ENCODE results near the gene ZSWIM6.

Gene ZSWIM6

DNA sequence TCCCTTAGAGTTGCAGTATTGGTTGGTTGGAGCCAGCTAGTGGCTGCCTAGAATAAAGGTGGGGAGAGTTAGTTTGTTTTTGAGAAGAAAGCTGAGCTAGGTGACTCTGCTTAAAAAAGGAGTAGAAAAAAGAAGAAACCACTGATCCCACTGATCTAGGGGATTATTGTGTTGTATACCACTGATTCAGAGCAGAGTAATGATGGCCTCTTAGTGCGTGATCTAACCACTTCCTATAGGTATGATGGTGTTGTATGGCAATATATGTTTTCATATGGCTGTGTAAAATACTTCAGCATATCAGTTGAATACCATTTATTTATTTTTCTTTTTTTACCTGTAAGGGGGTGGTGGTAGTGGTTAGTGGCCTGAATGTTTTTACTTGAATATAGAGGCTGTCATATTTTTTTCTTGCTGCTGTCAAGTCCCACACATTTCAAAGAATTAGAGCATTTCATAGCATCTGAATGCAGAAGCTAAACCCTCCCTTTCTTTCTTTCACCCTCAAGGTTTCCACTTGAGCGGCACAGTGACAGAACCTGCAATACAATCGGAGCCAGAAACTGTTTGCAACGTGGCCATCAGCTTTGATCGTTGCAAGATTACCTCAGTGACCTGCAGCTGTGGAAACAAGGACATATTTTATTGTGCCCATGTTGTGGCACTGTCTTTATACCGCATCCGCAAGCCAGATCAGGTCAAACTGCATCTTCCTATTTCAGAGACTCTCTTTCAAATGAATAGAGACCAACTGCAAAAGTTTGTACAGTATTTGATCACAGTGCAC lies 140.3 kb downstream of the ZSWIM6 start:
- DNase-seq (ENCODE audit: extremely low read depth in 1 of 2, low read depth in 1 of 2): no peak

DNA sequence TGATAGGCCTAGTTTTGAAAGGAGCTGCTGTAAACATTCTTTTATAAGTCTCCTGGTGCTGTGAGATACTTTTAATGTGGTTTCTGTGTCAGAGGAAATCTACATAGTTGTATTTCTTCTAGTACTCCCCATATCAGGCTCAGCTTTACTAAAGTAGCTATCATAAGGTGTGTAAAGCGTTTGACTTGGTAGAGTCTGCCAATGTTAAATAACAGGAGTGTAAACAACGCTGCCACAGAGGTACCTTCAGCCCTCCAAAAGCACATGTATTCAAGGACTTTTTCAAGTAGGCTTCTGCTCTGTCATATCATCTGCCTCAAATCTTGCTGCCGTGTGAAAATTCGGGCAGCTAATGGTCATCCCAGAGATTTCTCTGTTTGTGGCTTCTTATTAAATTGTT lies 142.7 kb downstream of the ZSWIM6 start:
- DNase-seq (ENCODE audit: extremely low read depth in 1 of 2, low read depth in 1 of 2): no peak

- DNase-seq (ENCODE audit: extremely low read depth in 1 of 2, low read depth in 1 of 2): no peak
These were observed 145.7 kb downstream of the ZSWIM6 start for GRCh38 chr5:61477788-61478187.

GRCh38 chr5:61479850-61480614 lies 148.0 kb downstream of the ZSWIM6 start:
- no peak for DNase-seq (ENCODE audit: extremely low read depth in 1 of 2, low read depth in 1 of 2)

- DNase-seq (ENCODE audit: extremely low read depth in 1 of 2, low read depth in 1 of 2): no peak
These were observed 150.9 kb downstream of the ZSWIM6 start for GRCh38 chr5:61482980-61483379.

DNA sequence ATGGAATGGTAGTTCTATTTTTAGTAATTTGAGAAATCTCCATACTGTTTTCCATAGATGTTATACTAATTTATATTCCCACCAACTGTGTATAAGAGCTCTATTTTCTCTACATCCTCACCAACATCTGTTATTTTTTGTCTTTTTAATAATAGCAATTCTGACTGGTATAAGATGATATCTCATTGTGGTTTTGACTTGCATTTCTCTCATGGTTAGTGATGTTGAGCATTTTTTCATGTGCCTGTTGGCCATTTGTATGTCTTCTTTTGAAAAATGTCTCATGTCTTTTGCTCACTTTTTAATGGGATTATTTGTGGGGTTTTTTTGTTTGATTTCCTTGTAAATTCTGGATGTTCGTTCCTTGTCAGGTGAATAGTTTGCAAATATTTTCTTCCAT lies 154.4 kb downstream of the ZSWIM6 start:
- no peak for DNase-seq (ENCODE audit: extremely low read depth in 1 of 2, low read depth in 1 of 2)

GRCh38 chr5:61489574-61489973 lies 157.5 kb downstream of the ZSWIM6 start:
- no peak for DNase-seq (ENCODE audit: extremely low read depth in 1 of 2, low read depth in 1 of 2)

DNA sequence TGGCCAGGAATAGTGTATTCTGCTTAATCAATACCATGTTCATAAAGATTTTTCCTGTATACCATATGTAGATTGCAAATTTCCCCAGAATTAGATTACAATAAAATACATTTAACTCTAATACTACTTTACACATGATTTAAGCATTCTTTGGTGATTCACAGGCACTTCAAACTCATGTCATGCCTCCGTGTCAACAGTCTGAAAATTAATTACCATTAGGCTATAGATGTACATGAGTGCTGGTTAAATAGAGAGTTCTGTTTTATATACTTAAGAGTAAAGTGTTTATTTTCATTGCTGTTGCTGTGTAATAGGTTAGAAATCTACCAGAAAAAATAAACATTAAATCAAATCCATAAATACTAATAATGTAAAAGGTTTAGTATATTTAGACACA lies 159.8 kb downstream of the ZSWIM6 start:
- DNase-seq (ENCODE audit: extremely low read depth in 1 of 2, low read depth in 1 of 2): no peak

DNA sequence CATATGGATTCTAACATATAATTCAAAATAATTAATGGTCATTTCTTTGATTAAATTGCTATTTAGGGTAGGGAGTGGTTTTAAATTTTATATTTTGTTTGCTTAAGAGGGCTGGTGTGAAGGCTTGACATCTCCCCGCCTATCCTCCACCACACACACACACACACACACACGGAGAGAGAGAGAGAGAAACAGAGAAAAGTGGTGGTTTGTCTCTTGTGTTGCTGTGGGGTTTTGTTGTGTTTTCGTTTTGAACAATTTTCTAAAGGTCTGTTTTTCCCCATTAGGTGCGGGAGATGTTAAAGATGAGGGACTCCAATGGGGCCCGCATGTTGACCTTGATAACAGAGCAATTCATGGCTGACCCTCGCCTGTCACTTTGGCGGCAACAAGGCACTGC lies 161.9 kb downstream of the ZSWIM6 start:
- DNase-seq (ENCODE audit: extremely low read depth in 1 of 2, low read depth in 1 of 2): no peak

- no peak for DNase-seq (ENCODE audit: extremely low read depth in 1 of 2, low read depth in 1 of 2)
These were observed 164.4 kb downstream of the ZSWIM6 start for GRCh38 chr5:61496446-61496845.

DNA sequence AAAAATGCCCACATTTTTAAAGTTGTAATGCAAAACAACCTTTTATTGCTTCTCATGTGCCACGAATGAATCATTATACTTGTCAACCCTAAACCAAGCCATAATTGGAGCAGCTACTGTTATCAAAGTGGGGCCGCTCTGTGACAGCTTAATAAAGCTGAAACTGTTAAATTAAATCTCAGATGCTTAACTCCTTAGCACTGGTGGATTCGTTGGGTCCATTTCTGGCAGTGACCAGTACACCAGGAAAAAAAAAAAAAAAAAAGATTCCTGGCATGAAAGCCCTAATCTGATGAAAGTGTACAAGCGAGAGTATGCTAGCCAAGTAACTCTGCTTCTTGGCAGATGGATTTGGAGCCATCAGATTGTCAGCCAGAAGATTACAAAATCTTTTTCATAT lies 164.8 kb downstream of the ZSWIM6 start:
- DNase-seq (ENCODE audit: extremely low read depth in 1 of 2, low read depth in 1 of 2): no peak

- DNase-seq (ENCODE audit: extremely low read depth in 1 of 2, low read depth in 1 of 2): no peak
These were observed 166.1 kb downstream of the ZSWIM6 start for GRCh38 chr5:61498121-61498520.

DNA sequence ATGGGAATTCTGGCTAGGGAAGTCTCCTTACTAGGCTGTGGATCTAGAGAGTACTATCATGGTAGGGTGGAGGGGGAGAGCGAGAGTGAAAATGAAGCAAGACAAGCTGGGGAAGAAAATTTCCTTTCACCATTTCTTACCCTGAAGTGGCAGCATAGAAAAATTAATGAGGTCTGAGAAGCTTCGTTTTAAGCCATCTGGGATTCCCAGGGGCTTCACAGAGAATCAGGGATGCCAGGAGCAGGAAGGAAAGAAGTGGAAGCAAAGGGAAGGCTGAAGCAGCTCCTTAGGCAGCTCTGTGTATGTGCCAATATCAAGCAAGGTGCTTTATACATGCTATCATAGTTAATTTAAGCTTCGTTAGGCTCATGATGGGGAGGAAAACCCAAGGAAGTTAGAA lies 169.9 kb downstream of the ZSWIM6 start:
- DNase-seq (ENCODE audit: extremely low read depth in 1 of 2, low read depth in 1 of 2): no peak

DNA sequence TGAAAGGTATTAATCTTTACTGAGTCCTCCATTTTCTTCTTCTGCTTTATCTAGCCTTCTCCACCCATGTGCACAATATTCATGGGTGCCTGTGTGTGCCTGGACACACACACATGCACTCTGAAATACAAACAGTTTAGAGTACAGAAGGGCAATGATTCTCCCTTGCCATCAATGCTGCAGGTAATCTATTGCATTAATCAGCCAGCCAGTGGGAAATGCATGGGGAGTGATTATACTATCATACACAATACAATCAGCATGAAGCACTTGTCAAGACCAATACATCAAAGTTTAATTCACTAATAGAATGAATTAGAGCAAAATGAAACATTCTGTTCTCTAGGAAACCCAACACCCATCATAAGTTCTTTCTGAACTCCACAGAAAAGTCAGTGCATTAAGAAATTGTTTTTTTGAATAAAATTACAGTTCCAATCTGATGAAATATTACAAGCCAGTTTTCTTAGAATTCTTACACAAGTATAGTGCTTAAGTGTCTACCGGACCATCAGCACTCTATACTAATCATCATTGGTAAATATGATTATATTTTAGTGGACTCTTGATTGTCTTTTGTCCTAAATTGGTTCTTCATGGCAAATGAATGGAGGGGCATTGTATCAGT lies 172.2 kb downstream of the ZSWIM6 start:
- DNase-seq (ENCODE audit: extremely low read depth in 1 of 2, low read depth in 1 of 2): no peak

GRCh38 chr5:61505281-61505680 lies 173.2 kb downstream of the ZSWIM6 start:
- DNase-seq (ENCODE audit: extremely low read depth in 1 of 2, low read depth in 1 of 2): no peak

DNA sequence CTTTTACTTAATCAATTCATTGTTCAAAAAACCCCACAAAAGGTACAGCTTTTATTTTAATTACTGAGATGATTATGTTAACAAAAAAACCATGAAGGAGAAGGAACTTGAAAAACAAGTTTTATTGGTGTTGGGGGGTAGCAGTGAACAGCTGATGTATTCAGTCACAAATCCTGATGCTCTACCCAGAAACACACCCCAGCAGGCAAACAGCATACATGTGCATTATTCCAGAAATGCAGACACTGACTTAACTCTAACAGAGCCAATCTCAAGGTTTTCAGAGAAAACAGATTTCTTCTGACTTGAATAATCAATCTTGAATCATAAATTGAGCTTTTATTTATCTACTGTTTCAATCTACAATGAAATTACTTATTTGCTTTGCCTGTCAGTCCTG lies 175.2 kb downstream of the ZSWIM6 start:
- DNase-seq (ENCODE audit: extremely low read depth in 1 of 2, low read depth in 1 of 2): no peak

GRCh38 chr5:61516946-61517345 lies 184.9 kb downstream of the ZSWIM6 start:
- DNase-seq (ENCODE audit: extremely low read depth in 1 of 2, low read depth in 1 of 2): no peak

DNA sequence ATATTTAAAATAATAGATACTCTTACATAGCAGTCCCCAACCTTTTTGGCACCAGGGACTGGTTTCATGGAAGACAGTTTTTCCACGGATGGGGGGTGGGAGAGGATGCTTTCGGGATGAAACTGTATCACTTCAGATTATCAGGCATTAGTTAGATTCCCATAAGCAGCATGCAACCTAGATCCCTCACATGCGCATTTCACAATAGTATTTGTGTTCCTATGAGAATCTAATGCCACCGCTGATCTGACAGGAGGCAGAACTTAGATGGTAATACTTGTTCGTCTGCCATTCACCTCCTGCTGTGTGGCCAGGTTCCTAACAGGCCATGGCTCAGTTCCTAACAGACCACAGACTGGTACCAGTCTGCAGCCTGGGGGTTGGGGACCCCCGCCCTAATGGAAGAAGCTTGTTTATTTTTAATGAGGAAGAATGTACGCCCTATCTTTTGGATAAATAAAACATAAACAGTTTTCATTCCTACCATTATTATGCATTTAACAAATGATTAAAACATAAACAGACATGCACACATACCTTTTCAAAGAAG lies 187.7 kb downstream of the ZSWIM6 start:
- DNase-seq (ENCODE audit: extremely low read depth in 1 of 2, low read depth in 1 of 2): no peak

GRCh38 chr5:61523073-61523472 lies 191.0 kb downstream of the ZSWIM6 start:
- no peak for DNase-seq (ENCODE audit: extremely low read depth in 1 of 2, low read depth in 1 of 2)

GRCh38 chr5:61523997-61524396 lies 191.9 kb downstream of the ZSWIM6 start:
- no peak for DNase-seq (ENCODE audit: extremely low read depth in 1 of 2, low read depth in 1 of 2)

DNA sequence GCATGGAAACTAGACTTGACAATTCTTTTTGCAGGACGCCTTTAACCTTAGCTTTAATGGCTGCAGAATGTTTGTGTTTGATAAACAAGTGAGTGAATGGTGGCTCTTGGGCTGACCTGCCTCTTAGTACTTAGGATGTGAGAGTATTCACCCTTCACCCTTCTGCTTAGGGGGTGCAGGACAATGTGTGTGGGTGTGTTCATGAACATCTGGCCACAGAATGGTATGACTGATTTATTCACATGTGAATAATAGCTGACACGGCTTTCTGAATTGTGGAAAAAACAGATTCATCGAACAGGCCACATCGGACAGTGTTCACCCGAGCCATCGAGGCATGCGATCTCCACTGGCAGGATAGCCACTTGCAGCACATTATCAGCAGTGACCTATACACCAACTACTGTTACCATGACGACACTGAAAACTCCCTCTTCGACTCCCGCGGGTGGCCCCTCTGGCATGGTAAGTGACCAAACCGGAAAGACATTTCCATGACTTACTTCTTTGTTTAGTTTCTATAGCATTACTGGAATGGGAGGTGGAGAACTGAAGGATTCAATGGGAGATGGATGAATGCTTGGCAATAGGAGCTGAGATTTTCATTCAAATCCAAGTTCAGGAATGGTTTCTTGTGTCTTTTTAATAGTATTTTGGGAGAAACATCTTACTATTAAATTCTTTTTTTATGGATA lies 193.6 kb downstream of the ZSWIM6 start:
- no peak for DNase-seq (ENCODE audit: extremely low read depth in 1 of 2, low read depth in 1 of 2)
